Sigmoid colon (tissue), 7 donors: ENCODE results near the gene COG6. TPM values are rescaled to one million over a fixed set of nuclear protein-coding genes. Genes with fewer than 3 reads are reported as not detected.

ENCODE experiments used
- DNase-seq: peaks from one replicate; pipeline ENCODE4 v3.0.0-alpha.2; 2019
- H3K27ac ChIP-seq, 4 donors: fragments of 200-600 bp; sonication (generic); one replicate each; pipeline ENCODE4 v1.5.1; 2016 to 2019; ENCODE audit warnings: mild to moderate bottlenecking in 1 of 4
- H3K27me3 ChIP-seq, 3 donors: fragments of 200-600 bp; sonication (generic); one replicate each; pipeline ENCODE4 v1.5.1; 2019; ENCODE audit warnings: mild to moderate bottlenecking in 1 of 3
- H3K36me3 ChIP-seq, 4 donors: fragments of 200-600 bp; sonication (generic); one replicate each; pipeline ENCODE4 v1.5.1; 2016 to 2019
- H3K4me1 ChIP-seq, 4 donors: fragments of 200-600 bp; sonication (generic); one replicate each; pipeline ENCODE4 v1.5.1; 2017 to 2019
- H3K4me3 ChIP-seq, 4 donors: fragments of 200-600 bp; sonication (generic); one replicate each; pipeline ENCODE4 v1.5.1; 2017 to 2019; ENCODE audit warnings: mild to moderate bottlenecking in 2 of 4, moderate library complexity in 1 of 4
- H3K9me3 ChIP-seq, 4 donors: fragments of 200-600 bp in 3 of 4; sonication (generic) in 3 of 4; one replicate each; pipeline versions ENCODE4 v1.5.1 to v1.6.1; 2013 to 2019
- CTCF ChIP-seq, 4 experiments: fragments of 450-650 bp in 3 of 4; fragments of 200-600 bp in 1 of 4; IDR thresholded peaks; one replicate each; pipeline ENCODE4 v1.5.1; 2016 to 2019; ENCODE audit warnings: antibody characterized with exemption in 4 of 4, mild to moderate bottlenecking in 3 of 4, moderate library complexity in 2 of 4
- EP300 ChIP-seq, 4 donors: sonication (generic); formaldehyde crosslinking; IDR thresholded peaks; one replicate each; pipeline ENCODE4 v1.6.1; 2017; ENCODE audit warnings: antibody characterized with exemption in 4 of 4
- POLR2A ChIP-seq, 2 donors: fragments of 450-650 bp; IDR thresholded peaks; one replicate each; pipeline ENCODE4 v1.6.1; 2016; ENCODE audit warnings: antibody characterized with exemption in 2 of 2, mild to moderate bottlenecking in 2 of 2, moderate library complexity in 2 of 2
- POLR2AphosphoS5 ChIP-seq, 4 donors: sonication (generic); formaldehyde crosslinking; IDR thresholded peaks; one replicate each; pipeline ENCODE4 v1.6.1; 2017; ENCODE audit warnings: antibody characterized with exemption in 4 of 4
- WGBS, 2 donors: extraction: QIAGEN DNeasy Blood & Tissue Kit; methylation state at CpG; one replicate each; pipeline ENCODE4 v1.1.7; 2013; 5-methylcytosine and 5-hydroxymethylcytosine counted together
- intact Hi-C: fragments of 100-400 bp; cut with DNase I; formaldehyde crosslinking; loops from one replicate; pipeline ENCODE4 v1.15.1; 2023
- polyA plus RNA-seq, 3 donors: library from polyadenylated mRNA; stranded (reverse); fragments of 200-250 nt; gene quantifications; one replicate each; pipeline ENCODE4 v1.2.3, GENCODE V29; 2013
- total RNA-seq, 4 donors: library from RNA; depleted of rRNA; stranded (reverse); fragments of >200 nt; gene quantifications; one replicate each; pipeline ENCODE4 v1.1.0, GENCODE V29; 2016
- donor health status: healthy with polysubstance abuse.
- donor health status: Bipolar disorder and iron deficiency.
- donor health status: healthy.

Gene COG6
- total and polyA plus RNA-seq, 7 donors, result 8.6 to 22.5 (median 18.6) TPM

GRCh38 chr13:39672378-39673132 is 17.1 kb downstream of the COG6 start:
- peaks cover 0 to 13% (median 0%) of the 10 kb centered on the region in 4 donors for H3K36me3 ChIP-seq
- no peaks in the 10 kb centered on the region for H3K27me3 ChIP-seq
- H3K4me1 ChIP-seq, result no peaks in the 10 kb centered on the region
- intact Hi-C loops, result no loop called here
- no peak for TF ChIP-seq POLR2AphosphoS5 (IDR thresholded peaks at IDR 0.05)
- TF ChIP-seq EP300 (IDR thresholded peaks at IDR 0.05), result no peak
- no peak for TF ChIP-seq CTCF (IDR thresholded peaks at IDR 0.05)
- no peak for TF ChIP-seq POLR2A (IDR thresholded peaks at IDR 0.05)
- DNase-seq, result no peak
- H3K27ac ChIP-seq, result no peak overlapping the region
- 96 to 97% methylated on average over 3 of the region's 3 CpGs for WGBS, 2 donors
- no peaks in the 10 kb centered on the region for H3K9me3 ChIP-seq
- no peak overlapping the region for H3K4me3 ChIP-seq

DNA sequence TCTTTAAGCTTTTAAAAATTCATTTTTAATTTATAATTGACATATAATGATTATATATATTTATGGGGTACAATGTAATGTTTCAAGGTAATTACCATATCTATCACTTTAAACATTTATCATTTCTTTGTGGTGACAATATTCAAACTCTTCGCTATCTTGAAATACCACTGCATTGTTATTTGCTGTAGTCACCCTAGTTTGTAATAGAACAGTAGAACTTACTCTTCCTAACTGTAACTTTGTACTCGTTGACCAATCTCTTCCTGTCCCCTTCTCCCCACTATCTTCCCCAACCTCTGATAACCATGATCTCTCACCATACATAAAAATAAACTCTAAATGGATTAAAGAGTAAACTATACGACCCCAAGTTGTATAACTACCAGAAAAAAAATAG is 20.4 kb downstream of the COG6 start:
- Histone ChIP-seq H3K27ac (no peak overlapping the region), H3K4me3 (no peak overlapping the region), H3K9me3 (no peaks in the 10 kb centered on the region), H3K36me3 (peaks cover 0 to 39% (median 4%) of the 10 kb centered on the region in 4 donors), H3K4me1 (no peaks in the 10 kb centered on the region), H3K27me3 (no peaks in the 10 kb centered on the region)
- 49 to 74% methylated on average over 3 of the region's 3 CpGs for WGBS, 2 donors
- no peak for DNase-seq
- TF ChIP-seq EP300 (IDR thresholded peaks at IDR 0.05), result no peak
- no peak for TF ChIP-seq POLR2AphosphoS5 (IDR thresholded peaks at IDR 0.05)
- no peak for TF ChIP-seq CTCF (IDR thresholded peaks at IDR 0.05)
- TF ChIP-seq POLR2A (IDR thresholded peaks at IDR 0.05), result no peak
- intact Hi-C loops, result no loop called here

GRCh38 chr13:39676315-39676876 is 20.9 kb downstream of the COG6 start:
- Histone ChIP-seq H3K4me1 (no peaks in the 10 kb centered on the region), H3K36me3 (peaks cover 0 to 44% (median 4%) of the 10 kb centered on the region in 4 donors), H3K27ac (no peak overlapping the region), H3K4me3 (no peak overlapping the region), H3K27me3 (no peaks in the 10 kb centered on the region), H3K9me3 (no peaks in the 10 kb centered on the region)
- TF ChIP-seq EP300 (IDR thresholded peaks at IDR 0.05) (no peak), CTCF (IDR thresholded peaks at IDR 0.05) (peak in 1 of 4 experiments; percentile 27)
- WGBS, 2 donors, result 97 to 99% methylated on average over 1 of the region's 1 CpG
- intact Hi-C loops, result no loop called here
- no peak for DNase-seq

GRCh38 chr13:39682310-39682709 is 26.8 kb downstream of the COG6 start:
- H3K9me3 ChIP-seq, result no peaks in the 10 kb centered on the region
- H3K4me3 ChIP-seq, result no peak overlapping the region
- no peaks in the 10 kb centered on the region for H3K4me1 ChIP-seq
- H3K27me3 ChIP-seq, result no peaks in the 10 kb centered on the region
- no peak for DNase-seq
- TF ChIP-seq CTCF (IDR thresholded peaks at IDR 0.05) (no peak), POLR2A (IDR thresholded peaks at IDR 0.05) (no peak), EP300 (IDR thresholded peaks at IDR 0.05) (no peak), POLR2AphosphoS5 (IDR thresholded peaks at IDR 0.05) (no peak)
- H3K36me3 ChIP-seq, result peaks cover 0 to 57% (median 4%) of the 10 kb centered on the region in 4 donors
- H3K27ac ChIP-seq, result no peak overlapping the region
- 68 to 92% methylated on average over 2 of the region's 2 CpGs for WGBS, 2 donors
- intact Hi-C loops, result loop anchor here (5.0 to 10.0 kb wide), 2 partner anchors 262 to 1000 kb away; no protein-coding TSS in a partner anchor
